SH-SY5Y (cell line): ENCODE results near the gene ABCA2.

Experiments used
- GATA2 ChIP-seq: IDR thresholded peaks from 2 replicates; pipeline ENCODE4 v1.6.1; 2011; ENCODE audit warnings: mild to moderate bottlenecking, low read depth, low read length
- GATA3 ChIP-seq: IDR thresholded peaks from 2 replicates; pipeline ENCODE4 v1.6.1; 2011; ENCODE audit warnings: low read depth, mild to moderate bottlenecking, low read length, moderate library complexity

ABCA2 gene

GRCh38 chr9:137018761-137019559, 9.1 kb downstream of the ABCA2 start:
- no peak for TF ChIP-seq GATA2
- TF ChIP-seq GATA3, result no peak

- TF ChIP-seq GATA3 (no peak), GATA2 (no peak)
Measured at GRCh38 chr9:137017791-137018497, 10.1 kb downstream of the ABCA2 start.

- TF ChIP-seq GATA3 (no peak), GATA2 (no peak)
Measured at GRCh38 chr9:137017071-137017470, 11.0 kb downstream of the ABCA2 start.

- no peak for TF ChIP-seq GATA3
- TF ChIP-seq GATA2, result no peak
Measured at GRCh38 chr9:137016436-137016835, 11.6 kb downstream of the ABCA2 start.

- no peak for TF ChIP-seq GATA3
- TF ChIP-seq GATA2, result no peak
Measured at GRCh38 chr9:137015976-137016375, 12.1 kb downstream of the ABCA2 start.

- no peak for TF ChIP-seq GATA3
- TF ChIP-seq GATA2, result no peak
Measured at GRCh38 chr9:137015540-137015930, 12.5 kb downstream of the ABCA2 start.

GRCh38 chr9:137014776-137015539, 13.1 kb downstream of the ABCA2 start:
- TF ChIP-seq GATA2 (no peak), GATA3 (no peak)

- TF ChIP-seq GATA3 (no peak), GATA2 (no peak)
Measured at GRCh38 chr9:137014166-137014565, 13.9 kb downstream of the ABCA2 start.

- no peak for TF ChIP-seq GATA3
- no peak for TF ChIP-seq GATA2
Measured at GRCh38 chr9:137013571-137013940, 14.5 kb downstream of the ABCA2 start.

- TF ChIP-seq GATA2 (no peak), GATA3 (no peak)
Measured at GRCh38 chr9:137012694-137013570, 15.1 kb downstream of the ABCA2 start.

- no peak for TF ChIP-seq GATA2
- TF ChIP-seq GATA3, result no peak
Measured at GRCh38 chr9:137011907-137012675, 15.9 kb downstream of the ABCA2 start.

- TF ChIP-seq GATA3 (no peak), GATA2 (no peak)
Measured at GRCh38 chr9:137011156-137011555, 16.9 kb downstream of the ABCA2 start.

GRCh38 chr9:137009938-137010732, 17.9 kb downstream of the ABCA2 start:
- TF ChIP-seq GATA3 (no peak), GATA2 (no peak)
